ENCODE data around the gene LRRC3C.

The LRRC3C gene

DNA sequence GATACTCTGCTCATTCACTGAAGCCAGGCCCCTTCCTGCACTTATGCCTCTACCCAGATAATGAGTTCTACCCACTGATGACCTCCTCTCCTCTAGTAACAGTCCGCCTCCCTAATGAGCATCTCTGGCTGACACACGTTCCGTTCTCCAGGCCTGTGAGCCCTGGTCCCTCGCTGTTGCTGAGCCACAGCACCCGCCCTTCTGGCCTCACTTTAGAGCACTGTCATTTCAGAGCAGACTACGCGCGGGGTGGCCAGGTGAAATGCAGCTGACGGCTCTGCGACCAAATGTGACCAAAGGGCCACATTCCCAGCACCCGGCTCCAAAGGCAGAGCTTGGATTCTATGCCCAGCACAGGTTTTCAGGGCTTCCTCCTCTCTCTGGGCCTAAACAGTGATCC, 66.9 kb downstream of the LRRC3C start:
- TF ChIP-seq, protein P1, sequence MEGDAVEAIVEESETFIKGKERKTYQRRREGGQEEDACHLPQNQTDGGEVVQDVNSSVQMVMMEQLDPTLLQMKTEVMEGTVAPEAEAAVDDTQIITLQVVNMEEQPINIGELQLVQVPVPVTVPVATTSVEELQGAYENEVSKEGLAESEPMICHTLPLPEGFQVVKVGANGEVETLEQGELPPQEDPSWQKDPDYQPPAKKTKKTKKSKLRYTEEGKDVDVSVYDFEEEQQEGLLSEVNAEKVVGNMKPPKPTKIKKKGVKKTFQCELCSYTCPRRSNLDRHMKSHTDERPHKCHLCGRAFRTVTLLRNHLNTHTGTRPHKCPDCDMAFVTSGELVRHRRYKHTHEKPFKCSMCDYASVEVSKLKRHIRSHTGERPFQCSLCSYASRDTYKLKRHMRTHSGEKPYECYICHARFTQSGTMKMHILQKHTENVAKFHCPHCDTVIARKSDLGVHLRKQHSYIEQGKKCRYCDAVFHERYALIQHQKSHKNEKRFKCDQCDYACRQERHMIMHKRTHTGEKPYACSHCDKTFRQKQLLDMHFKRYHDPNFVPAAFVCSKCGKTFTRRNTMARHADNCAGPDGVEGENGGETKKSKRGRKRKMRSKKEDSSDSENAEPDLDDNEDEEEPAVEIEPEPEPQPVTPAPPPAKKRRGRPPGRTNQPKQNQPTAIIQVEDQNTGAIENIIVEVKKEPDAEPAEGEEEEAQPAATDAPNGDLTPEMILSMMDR (IDR thresholded peaks at IDR 0.05; ENCODE audit: low read depth, low read length, missing control alignments): no peak
- H3K4me3 ChIP-seq (ENCODE audit: low read depth, low read length): no peak overlapping the region
- DNase-seq (ENCODE audit: low read depth): no peak

Measured in GM12864 (cell line).